Activated CD8-positive, alpha-beta memory T cell treated with anti-CD3 and anti-CD28 coated beads, Interleukin-2, amount 10 ng/mL, durations not matched to agents 7 days and 5 days (primary cell): ENCODE data around the gene SECISBP2L. TPM values are rescaled to one million over a fixed set of nuclear protein-coding genes. Genes with fewer than 3 reads are reported as not detected.

Experiments used
- ATAC-seq: fragments of 150-1000 bp; cut with Tn5 transposase; one replicate; pipeline ENCODE4 v1.10.0; 2021; ENCODE audit warnings: moderate library complexity
- CTCF ChIA-PET: fragments of 350-600 bp; sonication (Branson Sonifier 250); formaldehyde crosslinking; loops from one replicate; lab custom pipeline; 2021; ENCODE audit warnings: antibody characterized with exemption; lab: Charles Lee
- DNase-seq: peaks from one replicate; pipeline ENCODE4 v3.0.0-alpha.2; 2020
- H3K27ac Mint-ChIP-seq: one replicate; pipeline ENCODE4 v1.8.0; 2021; ENCODE audit warnings: mild to moderate bottlenecking, mixed read lengths
- H3K27me3 Mint-ChIP-seq: one replicate; pipeline ENCODE4 v1.8.0; 2021; ENCODE audit warnings: mixed read lengths
- H3K36me3 Mint-ChIP-seq: one replicate; pipeline ENCODE4 v1.8.0; 2021; ENCODE audit warnings: mild to moderate bottlenecking, mixed read lengths
- H3K4me1 Mint-ChIP-seq: one replicate; pipeline ENCODE4 v1.8.0; 2021; ENCODE audit warnings: mixed read lengths
- H3K4me3 Mint-ChIP-seq: one replicate; pipeline ENCODE4 v1.8.0; 2021; ENCODE audit warnings: mild to moderate bottlenecking, moderate library complexity, mixed read lengths
- H3K9me3 Mint-ChIP-seq: one replicate; pipeline ENCODE4 v1.8.0; 2022; ENCODE audit warnings: low read depth, mixed read lengths
- total RNA-seq, 2 experiments: library from RNA; stranded (reverse); gene quantifications; one replicate each; pipeline ENCODE4 v1.2.3, GENCODE V29; 2021

The SECISBP2L gene
- total RNA-seq, 2 experiments from 2014 or later, result 29.3 to 32.3 TPM

GRCh38 chr15:49044766-49045606 lies 1.3 kb downstream of the SECISBP2L start:
- H3K4me1 Mint-ChIP-seq, result peaks cover 22% of the 10 kb centered on the region
- CTCF ChIA-PET, result interaction anchor here (1.0 to 2.3 kb wide), 8 partner anchors 9 to 187 kb away, joined by 3 to 11 read pairs (median 3); no protein-coding TSS in a partner anchor
- no peak for DNase-seq

GRCh38 chr15:49044002-49044401 lies 2.2 kb downstream of the SECISBP2L start:
- H3K36me3 Mint-ChIP-seq, result peaks cover 8% of the 10 kb centered on the region
- H3K4me1 Mint-ChIP-seq, result peaks cover 24% of the 10 kb centered on the region
- H3K9me3 Mint-ChIP-seq, result no peaks in the 10 kb centered on the region
- H3K27ac Mint-ChIP-seq, result no peak overlapping the region
- CTCF ChIA-PET, result no interaction called here
- peak overlapping the region; percentile 17 for H3K4me3 Mint-ChIP-seq
- no peak for DNase-seq
- no peak for ATAC-seq
- H3K27me3 Mint-ChIP-seq, result no peaks in the 10 kb centered on the region

More at GRCh38 chr15:49044766-49045606, 1.3 kb downstream of the SECISBP2L start:
- Mint-ChIP-seq H3K36me3 (peaks cover 7% of the 10 kb centered on the region), H3K4me3 (peak overlapping the region; percentile 97), H3K27ac (peak overlapping the region; percentile 89), H3K9me3 (no peaks in the 10 kb centered on the region), H3K27me3 (no peaks in the 10 kb centered on the region)
- no peak for ATAC-seq

- H3K36me3 Mint-ChIP-seq, result peaks cover 9% of the 10 kb centered on the region
- DNase-seq (no peak), ATAC-seq (no peak)
- no peaks in the 10 kb centered on the region for H3K27me3 Mint-ChIP-seq
- H3K4me3 Mint-ChIP-seq, result no peak overlapping the region
- no peak overlapping the region for H3K27ac Mint-ChIP-seq
- CTCF ChIA-PET, result interaction anchor here (1.0 kb wide), 1 partner anchor 67 kb away, joined by 3 read pairs; no protein-coding TSS in a partner anchor
- no peaks in the 10 kb centered on the region for H3K9me3 Mint-ChIP-seq
- H3K4me1 Mint-ChIP-seq, result peaks cover 30% of the 10 kb centered on the region
Observed at GRCh38 chr15:49042165-49042564, 4.1 kb downstream of the SECISBP2L start.

GRCh38 chr15:49041426-49041825 lies 4.8 kb downstream of the SECISBP2L start:
- CTCF ChIA-PET, result interaction anchor here (1.0 kb wide), 1 partner anchor 66 kb away, joined by 3 read pairs; no protein-coding TSS in a partner anchor
- Mint-ChIP-seq H3K27me3 (no peaks in the 10 kb centered on the region), H3K4me1 (peaks cover 33% of the 10 kb centered on the region), H3K27ac (no peak overlapping the region), H3K4me3 (no peak overlapping the region), H3K36me3 (peaks cover 10% of the 10 kb centered on the region), H3K9me3 (no peaks in the 10 kb centered on the region)
- no peak for ATAC-seq
- no peak for DNase-seq

DNA sequence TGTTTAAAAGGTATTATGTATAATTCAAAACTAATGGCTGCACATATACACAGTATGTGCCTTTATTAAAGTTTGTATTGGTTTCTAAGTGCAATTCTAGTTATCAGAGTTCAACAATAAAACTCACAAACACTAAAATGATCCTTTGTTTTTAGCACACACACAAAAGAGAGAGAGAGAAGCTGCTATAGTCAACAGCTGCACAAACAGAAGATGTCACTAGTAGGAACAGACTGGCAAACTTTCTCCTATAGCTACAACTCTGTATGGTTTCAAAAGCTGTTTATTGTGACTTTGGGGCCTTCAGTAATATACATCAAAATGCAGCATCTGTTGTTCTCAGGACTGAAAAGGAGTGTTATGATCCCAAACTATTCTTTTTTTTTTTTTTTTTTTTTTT lies 6.1 kb downstream of the SECISBP2L start:
- CTCF ChIA-PET, result interaction anchor here (1.2 kb wide), 1 partner anchor 65 kb away, joined by 4 read pairs; no protein-coding TSS in a partner anchor
- Mint-ChIP-seq H3K9me3 (no peaks in the 10 kb centered on the region), H3K27me3 (no peaks in the 10 kb centered on the region), H3K36me3 (peaks cover 19% of the 10 kb centered on the region), H3K4me3 (no peak overlapping the region), H3K27ac (no peak overlapping the region), H3K4me1 (peaks cover 31% of the 10 kb centered on the region)
- DNase-seq (no peak), ATAC-seq (no peak)

DNA sequence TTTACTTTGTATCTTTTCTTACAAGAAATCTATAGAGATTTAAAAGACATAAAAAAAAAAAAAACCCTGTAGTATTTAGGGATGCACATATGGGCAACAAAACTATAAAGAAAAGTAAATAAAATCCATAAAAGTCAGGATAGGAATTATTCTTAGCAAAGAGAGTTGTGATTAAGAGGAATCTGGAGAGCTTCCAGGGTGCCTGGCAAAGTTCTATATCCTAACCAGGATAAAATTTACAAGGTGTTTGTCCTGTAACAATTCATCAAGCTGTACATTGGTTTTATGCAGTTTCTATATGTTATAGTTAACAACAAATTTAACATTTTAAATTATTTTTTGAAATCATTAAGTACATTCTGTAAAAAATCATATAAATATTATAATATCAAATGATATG lies 7.9 kb downstream of the SECISBP2L start:
- peaks cover 22% of the 10 kb centered on the region for H3K4me1 Mint-ChIP-seq
- H3K36me3 Mint-ChIP-seq, result peaks cover 19% of the 10 kb centered on the region
- ATAC-seq (no peak), DNase-seq (no peak)
- no peaks in the 10 kb centered on the region for H3K9me3 Mint-ChIP-seq
- H3K27me3 Mint-ChIP-seq, result no peaks in the 10 kb centered on the region
- CTCF ChIA-PET, result no interaction called here
- H3K27ac Mint-ChIP-seq, result no peak overlapping the region
- H3K4me3 Mint-ChIP-seq, result no peak overlapping the region

DNA sequence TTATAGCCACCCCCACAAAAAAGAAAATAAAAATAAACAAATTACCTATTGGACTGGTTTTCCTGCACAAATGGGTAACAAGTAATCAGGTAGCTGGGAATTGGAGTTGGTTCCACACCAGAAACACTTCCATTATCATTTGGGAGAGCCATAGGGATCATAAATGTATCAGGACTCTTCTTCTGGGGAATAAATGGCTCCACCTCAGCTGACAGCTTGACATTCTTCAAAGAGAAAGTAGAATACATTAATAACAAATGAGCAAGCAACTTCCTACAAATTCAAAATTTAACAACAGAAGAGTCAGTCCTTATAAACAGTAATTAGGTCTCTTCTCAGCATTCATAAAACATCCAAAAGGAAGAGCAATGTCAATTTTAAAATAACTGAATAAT lies 8.7 kb downstream of the SECISBP2L start:
- Mint-ChIP-seq H3K9me3 (no peaks in the 10 kb centered on the region), H3K4me3 (no peak overlapping the region), H3K36me3 (peaks cover 22% of the 10 kb centered on the region), H3K4me1 (peaks cover 25% of the 10 kb centered on the region), H3K27me3 (no peaks in the 10 kb centered on the region), H3K27ac (no peak overlapping the region)
- CTCF ChIA-PET, result interaction anchor here (2.1 kb wide), 1 partner anchor 61 kb away, joined by 7 read pairs; no protein-coding TSS in a partner anchor
- DNase-seq (no peak), ATAC-seq (no peak)

DNA sequence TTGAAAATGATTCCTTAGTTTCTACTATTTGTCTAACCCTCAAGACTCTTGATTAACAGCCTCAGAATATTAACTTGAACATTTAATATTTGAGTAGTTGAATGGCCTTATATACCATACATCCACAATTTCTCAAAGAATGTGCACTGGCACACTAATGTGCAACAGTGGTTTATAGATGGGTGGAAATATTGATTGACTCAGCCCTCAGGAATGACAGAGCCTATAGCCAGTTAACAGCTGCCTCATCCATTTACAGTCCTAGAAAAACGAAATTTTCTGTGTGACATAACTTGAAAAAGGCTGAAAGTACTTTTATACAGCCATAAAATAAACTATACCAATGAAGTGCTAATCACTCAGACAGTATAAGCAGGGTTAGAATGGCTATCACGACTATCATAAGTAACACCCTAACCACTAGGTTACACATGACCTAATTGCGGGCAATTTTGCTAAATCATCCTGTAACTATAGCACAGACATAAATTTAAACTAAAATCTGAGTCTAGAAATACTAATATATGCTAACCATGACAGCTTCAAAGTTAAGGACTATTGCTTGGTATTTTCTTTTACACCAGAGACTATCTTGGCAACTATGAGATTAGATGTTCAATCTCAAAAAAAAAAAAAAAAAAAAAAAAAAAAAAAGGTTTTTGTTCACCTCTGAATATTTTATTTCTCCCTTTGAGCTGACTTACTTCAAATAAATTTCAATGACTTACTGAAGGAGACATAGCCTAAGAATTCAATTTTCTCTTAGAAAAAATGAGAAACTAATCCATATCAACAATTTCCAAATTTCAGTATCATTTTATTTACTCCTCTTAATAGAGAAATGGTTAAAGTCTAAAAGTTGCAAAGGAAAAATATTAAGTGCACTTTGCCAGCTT lies 9.3 kb downstream of the SECISBP2L start:
- peaks cover 22% of the 10 kb centered on the region for H3K4me1 Mint-ChIP-seq
- ATAC-seq, result peak; percentile 65
- peaks cover 19% of the 10 kb centered on the region for H3K36me3 Mint-ChIP-seq
- DNase-seq, result no peak
- H3K27me3 Mint-ChIP-seq, result no peaks in the 10 kb centered on the region
- no peaks in the 10 kb centered on the region for H3K9me3 Mint-ChIP-seq
- H3K27ac Mint-ChIP-seq, result no peak overlapping the region
- CTCF ChIA-PET, result interaction anchor here (0.7 to 2.1 kb wide), 3 partner anchors 9 to 226 kb away, joined by 5 to 7 read pairs (median 6); partner anchors contain the start of gene SECISBP2L
- H3K4me3 Mint-ChIP-seq, result no peak overlapping the region

GRCh38 chr15:49035825-49036224 lies 10.4 kb downstream of the SECISBP2L start:
- peaks cover 19% of the 10 kb centered on the region for H3K36me3 Mint-ChIP-seq
- no peak for DNase-seq
- no peaks in the 10 kb centered on the region for H3K27me3 Mint-ChIP-seq
- no peak overlapping the region for H3K27ac Mint-ChIP-seq
- H3K4me3 Mint-ChIP-seq, result no peak overlapping the region
- peaks cover 17% of the 10 kb centered on the region for H3K4me1 Mint-ChIP-seq
- H3K9me3 Mint-ChIP-seq, result no peaks in the 10 kb centered on the region
- ATAC-seq, result no peak
- CTCF ChIA-PET, result interaction anchor here (1.6 to 2.1 kb wide), 2 partner anchors 11 to 60 kb away, joined by 6 to 7 read pairs; partner anchors contain the start of gene SECISBP2L

DNA sequence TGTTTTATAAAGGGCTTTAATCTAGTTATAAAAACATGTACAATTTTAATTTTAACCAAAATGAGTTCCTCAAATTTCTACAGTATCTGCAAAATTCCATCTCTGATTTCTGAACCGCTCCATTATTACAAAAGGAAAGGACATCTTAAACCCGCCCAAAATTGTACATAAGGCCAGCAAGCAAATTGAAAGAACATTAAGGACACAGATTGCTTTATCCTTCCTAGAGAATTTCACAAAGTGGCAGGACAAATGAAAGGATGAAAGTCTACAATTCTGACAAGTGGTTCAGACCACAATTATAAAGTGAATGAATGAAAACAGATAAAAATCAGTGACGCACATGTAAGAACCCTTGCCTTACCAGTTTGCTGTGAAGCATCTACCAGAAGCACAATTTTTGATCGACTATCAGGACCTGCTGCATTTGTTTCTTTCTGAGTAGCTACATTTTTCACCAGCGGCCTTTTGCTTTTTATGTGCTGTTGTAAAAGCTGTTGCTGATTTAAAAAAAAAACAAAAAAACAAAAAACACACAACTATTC lies 13.6 kb downstream of the SECISBP2L start:
- Mint-ChIP-seq H3K27ac (no peak overlapping the region), H3K9me3 (no peaks in the 10 kb centered on the region), H3K4me1 (peaks cover 13% of the 10 kb centered on the region), H3K27me3 (no peaks in the 10 kb centered on the region), H3K4me3 (no peak overlapping the region), H3K36me3 (peaks cover 32% of the 10 kb centered on the region)
- DNase-seq (no peak), ATAC-seq (no peak)
- CTCF ChIA-PET, result no interaction called here

GRCh38 chr15:49031804-49032203 lies 14.4 kb downstream of the SECISBP2L start:
- H3K27ac Mint-ChIP-seq, result no peak overlapping the region
- H3K9me3 Mint-ChIP-seq, result no peaks in the 10 kb centered on the region
- no peak for DNase-seq
- CTCF ChIA-PET, result no interaction called here
- H3K4me3 Mint-ChIP-seq, result no peak overlapping the region
- peaks cover 36% of the 10 kb centered on the region for H3K36me3 Mint-ChIP-seq
- no peak for ATAC-seq
- no peaks in the 10 kb centered on the region for H3K27me3 Mint-ChIP-seq
- H3K4me1 Mint-ChIP-seq, result peaks cover 7% of the 10 kb centered on the region

GRCh38 chr15:49026700-49027099 lies 19.5 kb downstream of the SECISBP2L start:
- Mint-ChIP-seq H3K9me3 (no peaks in the 10 kb centered on the region), H3K36me3 (peaks cover 48% of the 10 kb centered on the region), H3K4me3 (no peak overlapping the region), H3K4me1 (peaks cover 18% of the 10 kb centered on the region), H3K27me3 (no peaks in the 10 kb centered on the region), H3K27ac (no peak overlapping the region)
- ATAC-seq (no peak), DNase-seq (no peak)
- CTCF ChIA-PET, result no interaction called here

- ATAC-seq, result no peak
- no peak for DNase-seq
- Mint-ChIP-seq H3K9me3 (no peaks in the 10 kb centered on the region), H3K36me3 (peaks cover 54% of the 10 kb centered on the region), H3K4me3 (no peak overlapping the region), H3K27me3 (no peaks in the 10 kb centered on the region), H3K27ac (peak overlapping the region; percentile 6), H3K4me1 (peaks cover 18% of the 10 kb centered on the region)
- CTCF ChIA-PET, result interaction anchor here (1.0 kb wide), 1 partner anchor 15 kb away, joined by 3 read pairs; no protein-coding TSS in a partner anchor
Observed at GRCh38 chr15:49024840-49025239, 21.4 kb downstream of the SECISBP2L start.
